Posterior vena cava (tissue), 2 donors: ENCODE data around the gene ADAM12. TPM values are rescaled to one million over a fixed set of nuclear protein-coding genes. Genes with fewer than 3 reads are reported as not detected.

Source experiments
- DNase-seq: peaks from one replicate; pipeline ENCODE4 v3.0.0-alpha.2; 2020; ENCODE audit warnings: low spot score
- intact Hi-C, 2 donors: fragments of 100-400 bp; cut with DNase I; formaldehyde crosslinking; loops; one replicate each; pipeline versions ENCODE4 v1.14.1 to v1.14.2; 2022 to 2023
- total RNA-seq, 2 donors: library from RNA; stranded (reverse); fragmentation: NEBNext Ultra II Directional; extraction: Animal tissue kit (Norgen Biotek cat#: 25700); gene quantifications; one replicate each; pipeline ENCODE4 v1.2.1, GENCODE V29; 2021
- donor health status: DM: yes; HTN: yes; CAD: no.
- donor health status: DM: yes; HTN: yes; CAD: no.

Gene ADAM12
- total RNA-seq, 2 donors from 2014 or later: 2.2 to 2.8 TPM

DNA sequence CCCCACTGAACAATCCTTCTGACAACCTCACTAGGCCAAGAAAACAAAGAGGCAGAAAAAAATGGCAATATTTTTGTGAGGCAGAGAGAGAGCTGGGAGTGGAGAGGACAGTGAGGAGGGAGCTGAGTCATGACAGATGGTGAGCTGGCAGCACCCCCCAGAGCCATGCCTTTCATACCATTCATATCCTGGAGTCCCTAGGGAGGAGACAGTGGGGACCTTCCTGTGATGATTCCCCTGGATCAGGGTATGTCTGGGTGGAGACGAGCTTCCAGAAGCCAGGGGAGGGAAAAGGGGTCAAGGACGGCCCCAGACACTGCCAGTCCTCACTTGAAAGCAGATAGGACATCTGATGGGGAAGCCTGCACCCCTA lies 160.5 kb downstream of the ADAM12 start:
- no peak for DNase-seq
- intact Hi-C loops: no loop called here

DNA sequence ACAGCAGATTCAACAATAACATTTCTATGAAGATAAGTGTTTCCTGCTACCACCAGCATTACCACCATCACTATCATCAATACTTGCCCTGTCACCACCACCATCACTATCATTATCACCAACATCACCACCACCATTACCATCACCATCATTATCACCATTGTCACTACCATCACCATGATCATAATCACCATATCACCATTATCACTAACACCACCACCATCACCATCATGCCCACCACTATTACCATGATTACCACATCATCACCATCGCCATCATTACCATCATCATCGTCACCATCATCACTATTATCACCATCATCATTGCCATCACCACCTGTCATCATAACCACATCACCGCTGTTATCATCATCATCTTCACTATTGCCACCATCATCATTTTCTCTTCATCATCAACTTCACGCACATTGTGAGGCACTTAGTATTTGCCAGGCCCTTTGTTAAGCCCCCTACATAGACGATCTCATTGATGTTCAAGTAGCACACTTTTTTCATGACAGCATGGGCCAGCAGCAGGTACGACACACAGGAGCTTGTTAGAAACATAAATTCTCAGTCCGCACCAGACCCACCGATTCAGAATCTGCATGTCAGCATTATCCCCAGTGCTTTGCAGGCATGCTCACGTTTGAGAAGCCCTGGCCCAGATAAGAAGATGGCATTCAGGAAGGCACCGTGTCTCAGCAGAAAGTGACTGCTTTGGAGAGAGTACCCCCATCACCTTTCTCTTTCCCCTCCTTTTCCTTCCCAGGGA lies 161.1 kb downstream of the ADAM12 start:
- intact Hi-C loops: no loop called here
- no peak for DNase-seq

DNA sequence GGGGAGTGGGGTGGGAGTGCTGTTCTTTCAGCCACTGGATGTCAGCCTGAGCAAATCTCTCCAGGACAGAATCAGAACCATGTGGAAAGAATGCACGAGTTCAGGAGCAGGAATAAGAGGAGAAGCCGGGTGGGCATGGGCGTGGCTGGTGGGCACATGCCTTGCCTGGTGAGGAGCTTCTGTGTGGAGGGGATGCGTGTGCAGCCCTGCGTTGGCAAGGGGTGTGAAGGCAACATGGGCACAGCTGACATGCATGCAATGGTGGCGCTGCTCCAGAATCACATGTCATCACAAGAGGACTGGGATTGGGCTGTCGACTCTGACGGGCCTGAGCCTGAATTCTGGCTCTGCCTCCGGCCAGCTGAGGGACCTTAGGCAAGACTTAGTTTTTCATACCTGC lies 162.1 kb downstream of the ADAM12 start:
- intact Hi-C loops: no loop called here
- DNase-seq: no peak

DNA sequence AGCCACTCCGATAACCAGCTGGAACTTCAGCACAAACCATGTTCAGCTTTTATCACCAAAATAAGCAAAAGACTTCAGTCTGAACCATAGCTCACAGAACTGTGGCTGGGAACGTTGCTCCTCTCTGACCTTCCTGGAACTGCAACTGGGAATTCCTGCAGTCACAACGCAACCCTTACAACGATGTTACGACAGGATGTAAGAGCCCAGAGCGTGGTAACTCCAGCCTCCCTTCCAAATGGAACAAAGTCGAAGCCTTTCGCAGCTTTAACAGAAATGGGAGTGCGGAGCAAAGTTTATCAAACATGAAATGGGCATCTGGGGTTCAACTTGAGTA lies 162.6 kb downstream of the ADAM12 start:
- intact Hi-C loops: no loop called here
- DNase-seq: no peak

DNA sequence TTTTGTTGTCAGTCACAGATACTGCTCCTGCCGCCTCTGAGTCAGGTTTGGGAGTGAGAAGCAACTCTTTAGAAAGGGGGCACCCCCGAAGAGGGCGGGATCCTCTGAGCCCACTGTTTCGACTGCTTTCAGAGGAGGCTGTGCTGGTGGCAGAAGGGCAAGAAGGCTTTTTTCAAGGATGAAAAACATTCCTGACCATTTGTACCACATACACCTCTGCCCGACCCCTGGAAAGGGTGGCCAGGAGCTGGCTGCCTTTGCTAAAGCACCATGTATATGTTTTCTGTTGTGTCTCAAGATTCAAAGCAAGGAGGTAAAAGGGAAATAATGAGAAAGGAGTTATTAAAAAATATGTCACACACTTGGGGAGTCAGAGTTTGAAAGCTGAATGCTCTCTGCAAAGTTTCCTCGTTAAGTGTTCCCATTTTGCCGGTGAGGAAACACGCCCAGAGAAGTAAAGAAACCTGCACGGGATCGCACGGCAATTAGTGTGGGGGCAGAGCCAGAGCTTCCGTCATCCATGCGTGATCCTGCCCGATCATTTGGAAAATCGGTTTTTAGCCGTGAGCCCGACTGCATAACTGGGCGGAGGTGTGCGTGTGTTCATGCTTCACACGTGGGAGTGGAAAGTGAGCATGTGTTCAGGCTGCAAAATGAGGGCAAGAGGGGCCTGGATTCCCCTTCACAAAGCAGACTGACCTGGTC lies 163.2 kb downstream of the ADAM12 start:
- intact Hi-C loops: loop anchor here in 1 of 2 donors (1.0 kb wide), 1 partner anchor 34 kb away; no protein-coding TSS in a partner anchor
- no peak for DNase-seq

DNA sequence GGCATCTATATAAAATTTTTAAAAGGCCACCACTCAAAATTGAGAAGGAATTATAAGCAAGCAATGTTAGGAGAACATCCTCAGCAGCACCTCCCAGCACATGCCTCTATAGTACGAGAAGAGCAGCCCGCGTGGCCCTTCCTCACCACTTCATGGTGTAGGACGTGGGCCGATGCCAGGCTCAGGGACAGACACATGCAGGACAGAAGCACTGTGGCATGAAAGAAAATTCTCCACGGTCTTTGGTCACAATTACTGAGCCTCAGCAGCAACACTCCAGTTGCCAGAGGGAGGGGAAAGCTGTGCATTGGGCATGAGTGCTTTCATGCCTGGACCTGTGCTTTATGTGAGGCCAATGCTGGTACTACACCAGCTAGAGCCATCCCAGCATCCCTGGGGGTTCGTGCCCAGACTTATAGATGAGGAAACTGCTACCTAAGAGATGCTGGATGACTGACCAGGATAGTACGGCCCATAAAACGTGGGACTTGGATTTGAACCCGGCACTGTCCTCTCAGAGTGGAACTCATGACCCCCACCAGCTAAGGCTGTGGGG lies 164.7 kb downstream of the ADAM12 start:
- intact Hi-C loops: loop anchor here in 1 of 2 donors (1.0 kb wide), 1 partner anchor 36 kb away; no protein-coding TSS in a partner anchor
- no peak for DNase-seq

DNA sequence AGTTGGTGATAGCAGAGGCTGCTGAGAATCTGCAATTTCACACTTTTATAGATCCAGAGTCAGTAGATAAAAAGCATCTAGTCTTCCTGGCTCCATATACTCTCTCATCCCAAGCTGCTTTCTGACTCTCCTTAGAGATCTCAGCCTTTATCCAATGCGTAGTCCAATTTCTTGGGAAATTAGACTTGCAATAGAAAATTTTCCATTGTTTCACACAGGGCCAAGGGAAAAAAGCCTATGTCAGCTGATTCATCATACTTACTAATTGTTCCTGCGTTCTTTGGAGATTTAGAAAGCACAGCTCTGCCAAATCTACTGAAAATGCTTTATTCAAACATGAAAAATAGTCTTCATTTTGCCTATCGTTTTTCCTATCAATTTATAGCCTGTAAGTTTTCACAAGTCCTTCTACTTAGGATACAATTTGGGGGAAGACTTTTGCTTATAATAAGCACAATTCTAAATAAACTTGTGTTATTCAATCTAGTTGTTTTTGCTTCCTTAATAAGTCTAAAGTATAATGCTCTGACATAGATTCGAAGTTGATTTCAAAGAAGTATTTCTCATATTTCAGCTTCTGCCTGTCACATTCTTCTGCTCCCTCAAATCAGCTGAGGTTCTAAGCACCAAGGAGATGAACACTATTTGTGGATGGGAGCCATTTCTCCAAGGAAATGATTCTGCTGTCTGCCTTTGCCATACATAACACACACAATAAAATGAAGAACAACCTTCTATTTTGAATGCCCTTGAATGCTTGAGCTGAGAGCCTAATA lies 165.4 kb downstream of the ADAM12 start:
- DNase-seq: no peak
- intact Hi-C loops: no loop called here

DNA sequence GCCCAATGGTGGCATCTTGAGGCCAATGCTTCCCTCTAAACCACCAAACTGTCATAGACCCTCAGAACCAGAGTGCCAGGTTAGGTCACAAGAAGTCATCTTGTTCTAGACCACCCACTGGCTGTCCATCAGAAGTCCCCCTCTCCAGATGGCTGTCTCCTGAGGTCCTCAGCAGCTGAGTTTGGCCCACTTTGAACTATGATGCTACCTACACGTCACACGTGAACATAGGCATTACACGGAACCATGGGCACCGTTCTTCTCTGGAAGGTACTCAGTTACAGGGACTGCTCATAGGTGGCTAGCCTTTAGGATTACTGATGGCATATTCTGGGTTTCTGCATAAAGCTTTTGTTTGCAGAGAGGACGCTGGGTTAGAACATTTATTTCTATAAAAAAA lies 166.4 kb downstream of the ADAM12 start:
- no peak for DNase-seq
- intact Hi-C loops: no loop called here

DNA sequence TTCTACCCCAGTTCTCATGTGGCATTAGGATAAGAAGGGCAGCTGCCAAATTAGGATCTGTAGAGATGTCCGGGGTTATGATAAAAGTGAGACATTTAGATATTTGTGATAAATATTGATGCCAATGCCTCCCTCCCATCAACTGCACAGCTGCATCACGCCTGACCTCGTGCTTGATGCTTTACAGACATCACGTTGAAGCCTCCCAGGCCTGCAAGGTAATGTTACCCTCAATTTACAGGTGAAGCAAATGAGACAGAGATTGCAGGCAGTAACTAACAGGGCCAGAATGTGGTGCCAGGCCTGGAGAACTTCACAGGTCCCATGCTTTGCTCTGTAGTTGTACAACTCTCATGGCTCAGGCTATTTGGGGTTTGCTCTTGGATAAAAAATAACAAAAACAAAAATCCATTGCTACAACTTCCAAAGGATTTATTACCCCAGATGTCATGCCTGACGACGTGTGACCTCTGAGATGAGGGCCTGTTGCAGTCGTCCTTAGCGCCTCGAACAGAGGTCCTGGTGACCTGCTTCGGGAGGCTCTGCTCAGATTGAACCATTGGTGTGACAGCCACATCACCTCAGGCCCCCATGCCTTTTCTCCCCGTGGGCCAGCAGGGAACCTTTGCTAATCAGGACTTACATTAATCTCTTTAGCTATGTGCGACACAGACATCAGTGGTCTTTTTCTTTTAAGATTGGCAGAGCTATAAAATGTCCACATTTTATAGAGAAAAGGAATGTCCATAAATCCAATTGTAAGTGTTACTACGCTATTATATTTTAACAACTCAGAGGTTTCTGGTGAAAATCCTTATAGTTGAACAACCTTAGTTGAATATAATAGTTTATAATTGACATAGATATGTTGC lies 169.3 kb downstream of the ADAM12 start:
- DNase-seq: no peak

DNA sequence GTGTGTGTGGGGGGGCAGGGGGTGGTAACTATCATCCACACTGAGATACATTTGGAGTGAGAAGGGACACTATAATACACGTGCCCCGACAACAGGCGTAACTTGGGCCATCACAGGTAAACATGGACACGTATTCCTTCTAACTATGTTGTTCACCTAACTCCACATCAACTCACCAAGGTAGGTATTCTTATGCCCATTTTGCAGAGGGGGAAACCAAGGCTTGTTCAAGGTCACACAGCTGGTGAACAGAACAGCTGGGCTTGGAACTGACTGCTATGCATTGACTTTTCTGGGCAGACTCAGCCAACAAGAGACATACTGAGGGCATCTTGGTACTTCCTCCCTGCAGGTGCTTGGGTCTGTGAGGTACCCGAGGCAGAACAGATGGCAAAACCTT lies 170.1 kb downstream of the ADAM12 start:
- intact Hi-C loops: no loop called here
- no peak for DNase-seq

More for the DNA sequence above, 169.3 kb downstream of the ADAM12 start:
- intact Hi-C loops: no loop called here

DNA sequence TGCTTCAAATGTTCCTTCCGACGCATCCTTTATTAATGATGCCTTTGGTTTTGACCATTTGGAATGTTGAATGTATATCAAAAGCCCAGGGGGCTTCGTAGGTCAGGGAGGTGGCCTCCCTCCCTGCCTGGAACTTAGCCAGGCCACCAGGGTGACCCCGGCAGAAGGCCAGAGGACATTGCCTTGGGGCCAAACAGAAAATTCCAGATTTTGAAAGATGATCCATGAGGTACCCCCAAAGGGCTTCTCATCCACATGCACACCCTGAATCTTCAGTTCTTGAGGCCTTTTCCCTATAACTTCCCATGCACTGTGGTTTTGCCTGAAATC lies 171.7 kb downstream of the ADAM12 start:
- intact Hi-C loops: no loop called here
- no peak for DNase-seq

DNA sequence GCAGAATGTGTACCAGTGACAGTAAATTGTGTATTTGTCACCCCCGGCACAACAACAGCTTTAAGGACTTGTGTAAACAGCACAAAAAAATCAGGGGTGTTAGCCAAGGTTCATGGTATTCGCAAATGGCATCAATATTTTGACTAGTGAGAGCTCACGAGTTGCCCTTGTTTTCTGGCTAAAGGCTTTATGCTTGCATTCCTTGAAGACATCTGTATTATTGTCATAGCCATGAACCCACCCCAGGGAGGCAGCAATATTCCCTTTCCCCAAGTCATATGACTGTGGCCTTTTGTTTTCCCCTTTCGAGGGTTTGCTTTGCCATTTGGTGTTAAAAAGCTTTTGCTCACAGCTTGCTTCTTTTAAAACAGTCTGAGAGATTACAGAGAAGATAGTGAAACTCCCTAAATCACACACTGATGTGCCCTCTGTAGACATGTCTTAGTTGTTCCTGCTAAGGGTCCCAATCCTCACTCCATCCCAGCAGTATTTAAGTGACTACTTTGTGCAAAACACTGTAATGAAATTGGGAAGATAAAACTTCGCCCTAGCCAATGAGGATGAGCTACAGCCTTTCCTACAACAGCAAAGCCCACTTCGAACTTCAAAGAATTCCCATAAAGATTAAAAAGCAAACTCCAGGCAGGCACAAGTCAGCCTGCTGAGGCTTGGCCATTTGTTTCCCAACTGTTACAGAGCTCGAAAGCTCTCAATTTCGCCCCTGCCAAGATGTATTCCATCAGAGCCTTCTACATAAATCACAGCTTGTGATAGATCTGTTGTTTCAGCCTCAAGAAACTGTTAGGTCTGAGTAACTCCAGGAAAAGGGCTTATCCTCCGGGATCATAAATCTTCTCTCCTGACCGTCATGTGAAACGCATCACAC lies 172.3 kb downstream of the ADAM12 start:
- intact Hi-C loops: no loop called here
- no peak for DNase-seq

DNA sequence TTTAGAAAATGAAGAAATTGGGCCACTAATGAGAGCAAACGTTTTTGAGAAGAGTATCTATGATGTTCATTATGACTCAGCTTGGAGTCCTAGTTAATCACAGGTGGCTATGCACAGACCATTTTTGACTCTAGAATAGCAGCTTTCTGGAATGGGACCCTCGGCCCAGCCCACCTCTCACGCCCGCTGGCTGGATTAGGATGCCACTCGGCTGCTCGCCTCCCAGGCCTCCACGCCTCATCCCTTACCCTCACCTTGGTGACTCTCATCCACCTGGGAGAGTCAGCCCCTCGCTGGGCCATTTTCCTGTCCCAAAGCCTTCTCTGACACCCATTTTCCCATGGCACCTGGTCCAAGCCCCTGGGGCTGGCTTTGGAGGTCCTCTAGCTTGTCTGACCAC lies 173.6 kb downstream of the ADAM12 start:
- intact Hi-C loops: no loop called here
- DNase-seq: no peak

DNA sequence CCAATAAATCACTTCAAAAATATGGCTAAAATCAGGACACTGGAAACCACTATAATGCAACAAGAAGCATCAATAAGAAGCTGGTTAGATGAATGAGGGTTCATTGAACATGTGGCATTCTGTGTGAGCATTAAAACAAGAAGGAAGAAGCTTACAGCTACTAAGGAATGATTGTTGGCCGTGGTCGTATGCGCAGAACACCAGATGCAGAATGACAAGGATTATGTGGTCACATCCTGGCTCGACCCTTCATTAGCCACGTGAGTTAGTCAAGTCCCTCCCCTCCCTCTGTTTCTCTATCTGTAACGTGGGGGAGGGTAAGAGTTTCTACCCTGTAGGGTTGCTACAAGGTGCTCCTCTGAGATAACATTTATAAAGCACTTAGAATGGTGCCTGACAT lies 174.3 kb downstream of the ADAM12 start:
- intact Hi-C loops: no loop called here
- DNase-seq: no peak

DNA sequence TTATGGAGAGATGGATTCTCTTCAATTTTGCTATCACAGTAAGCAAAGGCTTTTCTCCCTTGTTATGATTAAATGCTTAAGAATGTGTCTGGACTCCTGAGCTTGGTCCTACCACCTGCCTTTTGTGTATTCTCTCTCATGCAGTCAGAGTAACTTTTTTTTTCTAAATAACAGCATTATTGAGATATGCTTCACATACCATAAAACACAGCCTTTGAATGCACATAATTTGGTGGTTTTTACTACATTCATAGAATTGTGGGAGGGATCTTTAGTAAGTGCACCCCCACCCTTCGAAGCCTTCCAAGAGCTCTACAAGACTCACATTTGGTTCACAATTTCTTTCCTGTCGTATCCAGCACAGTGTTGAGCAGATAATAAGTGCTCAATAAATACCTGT lies 175.5 kb downstream of the ADAM12 start:
- intact Hi-C loops: no loop called here
- no peak for DNase-seq

DNA sequence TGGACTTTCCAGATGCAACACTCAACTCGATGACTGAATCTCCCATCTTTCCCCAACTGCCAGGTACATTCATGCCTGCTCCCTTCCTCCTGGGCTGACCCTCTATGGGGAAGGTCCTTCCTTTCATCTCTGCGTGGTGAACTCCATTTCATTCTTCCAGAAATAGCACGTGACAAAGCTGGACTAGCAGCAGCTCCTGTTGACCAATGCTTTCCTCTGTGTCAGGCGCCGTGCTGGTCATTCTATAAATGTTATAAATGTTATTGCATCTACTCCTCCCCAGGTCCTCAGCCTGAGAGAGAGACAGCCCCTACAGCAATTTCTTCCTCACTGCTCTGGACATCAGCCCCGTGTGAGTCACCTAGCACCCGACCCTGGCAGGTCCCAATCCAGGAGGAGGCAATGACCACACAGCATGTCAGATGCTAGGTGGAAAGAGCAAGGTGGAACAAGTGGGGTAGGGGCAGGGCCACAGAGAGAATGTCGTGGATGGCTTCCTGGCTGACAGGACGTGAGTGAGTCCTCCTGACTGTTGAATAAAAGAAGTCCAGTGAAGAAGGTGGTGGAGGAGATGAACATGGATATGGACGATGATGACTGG lies 178.1 kb downstream of the ADAM12 start:
- intact Hi-C loops: no loop called here
- no peak for DNase-seq

DNA sequence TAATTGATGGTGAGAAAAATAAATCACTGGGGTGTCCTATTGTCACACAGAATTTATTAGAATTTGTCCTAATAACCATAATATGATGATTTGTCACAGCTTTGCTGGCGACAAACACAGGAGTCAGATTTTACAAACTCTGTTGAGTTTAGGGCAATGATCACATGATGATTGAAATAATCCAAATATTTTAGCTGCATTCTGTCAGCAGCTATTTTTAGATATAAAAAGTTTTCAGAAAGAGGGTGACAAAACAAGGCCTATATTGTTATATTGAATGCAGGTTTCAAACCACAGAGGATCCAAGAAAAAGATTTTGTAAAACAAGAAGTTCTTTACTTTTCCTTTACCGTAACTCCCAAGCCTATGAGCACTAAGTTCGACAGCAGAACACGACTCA lies 178.8 kb downstream of the ADAM12 start:
- no peak for DNase-seq
- intact Hi-C loops: no loop called here

DNA sequence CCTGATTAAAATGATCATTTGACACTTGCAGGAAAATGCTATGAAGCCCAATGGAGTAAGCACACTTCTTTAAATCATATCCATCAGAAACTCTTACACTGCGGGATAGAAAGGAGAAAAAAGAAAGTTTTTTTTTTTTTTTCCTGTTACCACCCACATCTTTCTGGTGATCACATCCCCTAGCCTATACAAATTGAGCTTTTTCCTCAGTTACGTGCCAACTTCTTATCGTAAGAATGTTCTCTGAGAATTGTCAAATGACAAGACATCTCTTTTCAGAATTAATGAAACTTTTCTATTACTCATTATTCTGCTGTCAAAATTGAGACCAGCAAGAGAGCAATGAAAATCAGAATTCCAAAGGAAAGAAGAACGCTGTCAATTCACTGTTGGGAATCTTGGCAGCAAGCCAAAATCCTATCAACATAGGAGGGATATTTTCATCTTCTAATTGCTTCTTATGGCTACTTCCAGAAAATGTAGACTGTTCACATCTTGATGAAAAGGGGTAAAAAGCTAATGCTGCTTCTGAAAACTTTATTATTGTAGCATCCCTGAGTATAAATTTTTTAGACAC lies 179.5 kb downstream of the ADAM12 start:
- DNase-seq: no peak
- intact Hi-C loops: no loop called here
